Measurements from ENCODE around the gene BCL2L11.
"Not testable (repeated sequence)": the region's sequence is repeated elsewhere in the genome, so short reads cannot be mapped to it uniquely, and the experiment has no call there.

BCL2L11 gene

DNA sequence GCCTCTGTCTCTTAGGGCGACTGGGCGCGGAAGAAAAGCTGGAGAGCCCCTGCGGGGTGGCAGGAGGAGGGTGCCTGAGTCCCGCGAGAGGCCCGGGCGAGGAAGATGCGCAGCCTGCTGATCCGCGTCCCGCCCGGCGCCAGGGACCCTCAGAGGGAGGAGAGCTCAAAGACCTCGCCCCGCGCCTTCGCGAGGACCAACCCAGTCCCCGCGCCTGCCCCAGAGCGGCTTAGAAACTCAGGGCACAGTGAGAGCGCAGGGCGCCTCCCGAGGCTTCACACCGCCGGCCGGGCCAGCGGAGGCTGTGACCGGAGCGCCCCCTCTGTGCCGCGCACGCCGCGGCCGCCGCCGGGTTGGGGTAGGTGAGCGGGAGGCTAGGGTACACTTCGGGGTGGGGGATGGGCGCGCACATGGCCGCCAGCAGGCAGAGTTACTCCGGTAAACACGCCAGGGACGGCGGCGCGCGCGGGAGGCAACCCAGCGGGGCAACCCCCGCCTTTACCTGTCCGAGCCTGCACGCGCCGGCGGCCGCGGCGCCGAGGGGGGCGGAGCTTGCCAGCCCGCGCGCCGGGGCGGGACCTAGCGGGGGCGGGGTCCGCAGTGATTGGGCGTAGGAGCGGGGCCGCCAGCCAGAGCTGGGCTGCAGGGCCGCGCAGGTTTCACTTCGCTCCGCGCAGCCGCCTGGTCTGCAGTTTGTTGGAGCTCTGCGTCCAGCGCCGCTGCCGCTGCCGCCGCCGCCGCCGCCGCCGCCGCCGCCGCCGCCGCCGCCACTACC is at the start of gene BCL2L11:
TSS of gene BCL2L11 (plus strand) at position 662 of the 775 bp plus-strand sequence. CDS start 2,832 bp downstream, outside the sequence.
- peak; percentile 85 for DNase-seq (ENCODE audit: low read depth)

DNA sequence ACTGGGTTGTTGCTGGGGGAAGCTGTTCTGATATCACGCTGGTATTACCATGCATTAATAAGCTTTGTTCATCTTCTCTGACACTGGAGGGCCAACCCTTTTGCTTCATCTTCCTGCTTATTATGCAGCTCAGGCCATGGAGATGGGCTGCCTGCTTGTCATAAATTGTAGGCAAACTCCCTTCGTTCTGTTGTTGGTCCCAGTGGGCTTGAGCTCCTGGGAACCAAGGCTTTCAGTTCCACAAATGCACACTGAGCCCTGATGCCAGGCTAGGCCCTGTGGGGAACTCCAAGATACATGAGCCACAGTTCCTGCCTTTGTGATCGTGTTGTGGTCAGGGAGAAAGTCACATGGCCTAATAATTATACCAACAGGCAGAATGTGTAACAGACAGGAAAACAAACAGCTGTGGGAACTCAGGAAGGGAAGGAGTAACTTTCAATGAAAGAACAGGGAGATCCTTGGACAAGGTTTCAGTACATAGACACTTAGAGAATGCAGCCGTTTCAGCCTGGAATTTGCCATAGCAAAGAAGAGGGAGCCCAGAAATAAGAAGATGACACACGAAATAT is 49.0 kb upstream of the BCL2L11 start:
- DNase-seq (ENCODE audit: low read depth), result no peak

- DNase-seq (ENCODE audit: low read depth), result no peak
Observed at GRCh38 chr2:111072220-111072871, 48.4 kb upstream of the BCL2L11 start.

- not testable (repeated sequence) for DNase-seq (ENCODE audit: low read depth)
Observed at GRCh38 chr2:111082659-111083058, 38.1 kb upstream of the BCL2L11 start.

GRCh38 chr2:111091811-111092211 is 28.9 kb upstream of the BCL2L11 start:
- DNase-seq (ENCODE audit: low read depth), result no peak

GRCh38 chr2:111094691-111095090 is 26.0 kb upstream of the BCL2L11 start:
- DNase-seq (ENCODE audit: low read depth), result no peak

- DNase-seq (ENCODE audit: low read depth), result no peak
Observed at GRCh38 chr2:111095434-111095833, 25.3 kb upstream of the BCL2L11 start.

GRCh38 chr2:111099402-111099801 is 21.3 kb upstream of the BCL2L11 start:
- no peak for DNase-seq (ENCODE audit: low read depth)

DNA sequence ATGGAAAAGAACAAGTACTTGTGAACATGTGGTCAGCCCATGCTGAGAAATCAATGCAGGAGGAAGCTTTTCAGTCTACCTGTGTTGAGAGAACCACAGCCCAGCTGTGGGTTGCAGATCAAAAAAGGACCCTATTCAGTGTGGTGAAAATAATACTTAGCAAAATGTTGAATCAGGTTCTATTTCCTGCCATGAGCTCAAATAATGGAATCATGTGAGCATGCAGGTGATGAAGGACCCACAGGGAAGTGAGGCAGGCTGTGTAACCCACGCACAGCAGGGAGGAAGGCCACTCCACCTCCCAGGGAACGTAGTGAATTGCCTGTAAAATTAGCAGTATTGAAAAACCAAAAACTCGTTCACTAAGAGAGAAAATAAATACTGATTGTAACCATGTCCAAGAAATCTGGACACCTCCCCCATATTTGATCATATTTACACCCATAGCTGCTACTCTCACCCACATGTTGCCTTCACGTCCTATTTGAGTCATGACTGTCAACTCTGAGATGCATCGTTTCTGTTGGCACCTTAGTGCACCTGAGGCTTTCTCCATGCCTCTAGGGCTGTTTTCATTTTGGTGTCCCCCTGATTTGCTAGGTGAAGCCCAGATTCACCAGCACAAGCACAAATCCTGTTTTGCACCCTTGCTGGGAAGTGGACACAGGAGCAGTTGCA is 20.5 kb upstream of the BCL2L11 start:
- DNase-seq (ENCODE audit: low read depth), result no peak

DNA sequence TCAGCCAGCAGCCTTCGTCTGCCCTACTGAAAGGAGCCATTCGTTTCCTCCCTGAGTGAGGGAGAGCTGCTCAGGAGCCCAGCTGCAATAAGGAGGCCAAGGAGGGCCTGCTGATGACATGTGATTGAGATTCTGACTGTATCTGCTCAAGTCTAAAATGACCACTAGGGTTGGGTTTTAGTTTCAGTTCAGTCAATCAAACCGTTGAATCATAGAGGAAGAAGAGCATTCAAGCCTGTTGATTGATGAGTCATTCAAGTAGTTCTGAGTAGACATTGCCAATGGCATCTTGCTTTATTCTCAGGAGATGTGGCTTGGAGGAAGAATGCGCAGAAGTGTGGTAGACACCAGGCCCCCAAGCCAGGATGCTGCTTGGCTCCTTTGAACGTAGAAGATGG is 19.9 kb upstream of the BCL2L11 start:
- DNase-seq (ENCODE audit: low read depth), result no peak

- DNase-seq (ENCODE audit: low read depth), result no peak
Observed at GRCh38 chr2:111101592-111101991, 19.1 kb upstream of the BCL2L11 start.

DNA sequence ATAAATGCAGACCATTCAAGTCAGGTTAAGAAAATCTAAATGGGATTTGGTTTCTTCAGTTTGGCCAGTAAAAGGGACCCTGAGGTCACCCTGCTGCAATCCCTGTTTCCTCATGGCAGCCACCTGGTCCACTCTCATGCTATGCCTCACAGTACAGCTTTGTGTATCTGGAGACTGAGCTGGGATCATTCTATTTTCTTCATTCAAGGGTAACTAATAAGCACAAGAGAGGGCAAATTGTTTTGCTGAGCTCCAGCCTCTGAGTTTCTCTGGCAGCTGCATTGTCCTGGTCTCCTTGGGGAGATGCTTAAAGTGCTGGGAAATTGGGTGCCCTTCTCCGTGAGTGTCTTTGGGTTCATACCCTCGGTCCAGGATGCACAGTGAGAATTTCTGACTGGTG is 18.5 kb upstream of the BCL2L11 start:
- no peak for DNase-seq (ENCODE audit: low read depth)

DNA sequence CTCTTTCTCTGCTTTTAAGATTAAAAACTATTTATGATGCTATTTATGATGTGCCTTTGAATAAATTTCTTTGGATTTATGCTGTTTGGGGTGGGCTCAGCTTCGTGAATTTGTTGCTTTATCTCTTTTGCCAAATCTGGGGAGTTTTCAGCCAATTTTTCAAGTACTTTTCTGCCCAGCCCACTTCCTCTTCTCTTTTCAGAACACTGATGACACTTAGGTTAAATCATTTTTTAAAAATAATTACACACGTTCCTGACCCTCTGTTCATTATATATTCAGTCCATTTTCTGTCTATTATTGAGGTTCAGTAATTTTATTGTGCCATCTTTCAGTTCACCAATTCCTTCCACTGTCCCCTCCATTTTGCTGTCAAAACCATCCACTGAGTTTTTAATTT is 14.8 kb upstream of the BCL2L11 start:
- DNase-seq (ENCODE audit: low read depth), result no peak

DNA sequence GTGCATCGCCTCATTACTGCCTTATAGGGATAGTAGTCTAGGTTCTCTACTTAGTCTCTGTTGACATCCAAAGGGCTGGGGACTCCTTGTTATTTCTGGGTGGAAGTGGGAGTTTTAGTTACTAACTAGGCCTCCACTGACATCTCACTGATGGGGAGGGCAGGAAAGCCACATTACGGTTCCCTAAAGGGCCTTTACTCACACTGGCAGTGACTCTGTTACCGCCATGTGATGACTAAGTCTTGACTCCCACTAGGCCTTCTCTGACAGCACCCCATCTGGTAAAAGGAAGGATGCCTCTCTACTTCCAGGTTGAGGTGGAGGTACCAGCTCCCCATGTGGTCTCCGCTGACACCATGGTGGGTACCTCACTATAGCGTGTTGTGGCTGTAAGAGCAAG is 14.0 kb upstream of the BCL2L11 start:
- no peak for DNase-seq (ENCODE audit: low read depth)

GRCh38 chr2:111108745-111109271 is 11.9 kb upstream of the BCL2L11 start:
- DNase-seq (ENCODE audit: low read depth), result no peak

GRCh38 chr2:111111101-111111755 is 9.5 kb upstream of the BCL2L11 start:
- DNase-seq (ENCODE audit: low read depth), result no peak

- no peak for DNase-seq (ENCODE audit: low read depth)
Observed at GRCh38 chr2:111113838-111114237, 6.9 kb upstream of the BCL2L11 start.

DNA sequence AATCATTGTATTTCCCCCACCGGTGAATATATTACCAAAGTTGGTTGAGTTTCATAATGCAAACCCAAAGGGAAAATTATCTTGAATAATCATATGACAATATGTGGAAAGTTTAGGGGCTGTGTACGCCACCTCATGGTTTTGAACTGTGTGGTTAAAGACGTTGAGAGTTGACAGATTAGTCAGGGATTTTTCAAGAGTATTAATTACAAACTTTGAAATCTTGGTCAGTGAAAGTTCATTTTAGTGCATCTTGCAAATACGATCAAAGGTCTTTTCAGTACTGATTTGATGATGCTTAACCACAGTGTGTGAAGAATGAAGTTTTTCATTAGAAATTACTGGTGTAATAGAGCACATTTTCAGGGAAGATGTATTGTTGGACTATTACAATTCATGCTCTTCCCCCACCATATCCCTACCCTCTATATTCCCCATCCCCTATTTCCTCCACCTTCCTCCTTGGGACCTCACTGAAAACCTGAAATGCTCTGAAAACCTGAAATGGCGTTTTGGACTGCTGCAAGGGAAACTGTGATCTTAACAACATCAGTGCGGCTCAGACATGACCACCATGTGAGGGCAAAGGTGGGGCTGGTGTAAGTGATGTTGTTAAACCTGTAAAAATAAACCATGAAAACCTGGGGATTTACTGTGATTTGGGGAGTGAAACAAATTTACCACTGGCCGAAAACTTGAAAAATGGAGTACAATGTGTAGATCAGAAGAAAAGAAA is 4.5 kb upstream of the BCL2L11 start:
- DNase-seq (ENCODE audit: low read depth), result no peak

GRCh38 chr2:111116843-111117597 is 3.7 kb upstream of the BCL2L11 start:
- DNase-seq (ENCODE audit: low read depth), result peak; percentile 47

Data from activated T-helper 1 cell treated with Interleukin-2 at 50 U/mL for 16 hours (primary cell).